Measurements from ENCODE around the gene RNF186.
"Not testable (repeated sequence)": the region's sequence is repeated elsewhere in the genome, so short reads cannot be mapped to it uniquely, and the experiment has no call there.

The RNF186 gene

GRCh38 chr1:19792237-19793002, 22.7 kb downstream of the RNF186 start:
- DNase-seq, result no peak

- not testable (repeated sequence) for DNase-seq
These were observed 24.8 kb downstream of the RNF186 start for GRCh38 chr1:19790061-19790975.

- no peak for DNase-seq
These were observed 28.1 kb downstream of the RNF186 start for GRCh38 chr1:19786988-19787423.

GRCh38 chr1:19785660-19786059, 29.4 kb downstream of the RNF186 start:
- DNase-seq, result no peak

- DNase-seq, result no peak
These were observed 34.7 kb downstream of the RNF186 start for GRCh38 chr1:19780267-19780877.

- no peak for DNase-seq
These were observed 38.1 kb downstream of the RNF186 start for GRCh38 chr1:19776933-19777332.

- no peak for DNase-seq
These were observed 38.8 kb downstream of the RNF186 start for GRCh38 chr1:19776287-19776686.

GRCh38 chr1:19775831-19776230, 39.3 kb downstream of the RNF186 start:
- DNase-seq, result no peak

- DNase-seq, result no peak
These were observed 39.8 kb downstream of the RNF186 start for GRCh38 chr1:19775317-19775716.

GRCh38 chr1:19774180-19774785, 40.8 kb downstream of the RNF186 start:
- no peak for DNase-seq

GRCh38 chr1:19773485-19773884, 41.6 kb downstream of the RNF186 start:
- DNase-seq, result no peak

GRCh38 chr1:19772053-19772452, 43.0 kb downstream of the RNF186 start:
- DNase-seq, result no peak

- DNase-seq, result no peak
These were observed 43.7 kb downstream of the RNF186 start for GRCh38 chr1:19771350-19771749.

- DNase-seq, result no peak
These were observed 44.5 kb downstream of the RNF186 start for GRCh38 chr1:19770436-19771190.

- no peak for DNase-seq
These were observed 45.7 kb downstream of the RNF186 start for GRCh38 chr1:19769211-19769932.

- DNase-seq, result no peak
These were observed 46.5 kb downstream of the RNF186 start for GRCh38 chr1:19768353-19769210.

GRCh38 chr1:19765623-19766022, 49.5 kb downstream of the RNF186 start:
- DNase-seq, result no peak

- no peak for DNase-seq
These were observed 50.2 kb downstream of the RNF186 start for GRCh38 chr1:19764848-19765247.
